Right lobe of liver (tissue), 6 donors: ENCODE measurements around the gene WWC2. TPM values are rescaled to one million over a fixed set of nuclear protein-coding genes. Genes with fewer than 3 reads are reported as not detected.

Experiments used
- ATAC-seq, 4 donors: fragments of 200-7000 bp; cut with Tn5 transposase; one replicate each; pipeline ENCODE4 v1.9.1; 2020; ENCODE audit warnings: mild to moderate bottlenecking in 4 of 4, moderate library complexity in 4 of 4
- DNase-seq, 3 donors: peaks; one replicate each; pipeline ENCODE4 v3.0.0-alpha.2; 2020
- H3K27ac ChIP-seq, 3 donors: fragments of 200-600 bp; one replicate each; pipeline ENCODE4 v1.8.0; 2022
- H3K27me3 ChIP-seq, 2 donors: fragments of 200-600 bp; one replicate each; pipeline ENCODE4 v1.8.0; 2022
- H3K36me3 ChIP-seq, 4 donors: fragments of 200-600 bp; sonication (generic) in 1 of 4; one replicate each; pipeline versions ENCODE4 v1.5.1 to v1.8.0; 2017 to 2022; ENCODE audit warnings: control low read depth in 1 of 4
- H3K4me1 ChIP-seq, 4 donors: fragments of 200-600 bp; sonication (generic) in 1 of 4; one replicate each; pipeline versions ENCODE4 v1.5.1 to v1.8.0; 2017 to 2022; ENCODE audit warnings: control low read depth in 1 of 4
- H3K4me3 ChIP-seq, 3 donors: fragments of 200-600 bp; one replicate each; pipeline ENCODE4 v1.8.0; 2022
- H3K9me3 ChIP-seq, 4 donors: fragments of 200-600 bp; sonication (generic) in 1 of 4; one replicate each; pipeline versions ENCODE4 v1.5.1 to v1.8.0; 2017 to 2022; ENCODE audit warnings: control low read depth in 1 of 4
- POLR2A ChIP-seq: fragments of 450-650 bp; IDR thresholded peaks from one replicate; pipeline ENCODE4 v1.6.1; 2017; ENCODE audit warnings: antibody characterized with exemption, mild to moderate bottlenecking
- WGBS: methylation state at CpG from one replicate; pipeline ENCODE4 v1.1.6; 2018; ENCODE audit warnings: low coverage, low lambda C conversion rate; ENCODE audit not compliant: insufficient coverage; ENCODE audit errors: missing lambda C conversion rate; 5-methylcytosine and 5-hydroxymethylcytosine counted together
- intact Hi-C, 2 donors: fragments of 100-400 bp; cut with DNase I; formaldehyde crosslinking; loops; one replicate each; pipeline versions ENCODE4 v1.11.2 to v1.14.1; 2022
- total RNA-seq, 6 experiments: library from RNA; depleted of rRNA in 2 of 6; stranded (reverse); fragments of >200 nt in 2 of 6; fragmentation: NEBNext Ultra II Directional in 3 of 6; extraction: Animal tissue kit (Norgen Biotek cat#: 25700) in 3 of 6; gene quantifications; one replicate each; pipeline versions ENCODE4 v1.1.0 to v1.2.4, GENCODE V29; 2016 to 2023
- TF ChIP-seq, protein P1 (sequence below), 4 donors: fragments of 200-600 bp in 3 of 4; fragments of 450-650 bp in 1 of 4; IDR thresholded peaks; one replicate each; pipeline versions ENCODE4 v1.5.1 to v1.8.0; 2016 to 2022; ENCODE audit warnings: antibody characterized with exemption in 4 of 4, mild to moderate bottlenecking in 2 of 4
- donor health status: DM: no; HTN: yes; CAD: no.
- donor health status: DM: no; HTN: no; CAD: no.
- donor health status: DM: no; HTN: no; CAD: no.
- donor health status: DM: no; HTN: yes; CAD: no.
- donor health status: DM: no; HTN: yes; CAD: no.

The WWC2 gene
- total RNA-seq, 6 experiments from 2014 or later = 19.5 to 48.9 (median 34.4) TPM

DNA sequence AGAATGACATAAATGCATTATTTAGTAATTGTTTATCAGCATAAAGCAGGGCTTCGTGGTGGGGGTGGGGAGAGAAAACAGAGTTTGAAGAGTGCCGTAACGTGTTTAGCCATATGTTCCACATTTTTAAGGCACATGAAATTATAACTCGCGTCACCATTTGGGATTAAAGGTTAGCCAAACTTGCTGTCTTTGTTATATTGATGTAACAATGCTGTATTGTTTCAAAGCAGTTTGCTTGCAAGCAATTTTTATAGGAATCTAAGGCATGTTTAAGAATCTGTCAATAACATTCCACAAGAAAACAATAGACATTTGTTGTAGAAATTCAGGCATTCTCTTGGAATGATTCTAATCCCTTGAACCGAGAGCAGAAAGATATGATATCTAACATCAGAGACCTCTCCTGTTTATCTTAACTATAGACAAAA, 142.7 kb downstream of the WWC2 start:
- no peak overlapping the region for H3K4me3 ChIP-seq

DNA sequence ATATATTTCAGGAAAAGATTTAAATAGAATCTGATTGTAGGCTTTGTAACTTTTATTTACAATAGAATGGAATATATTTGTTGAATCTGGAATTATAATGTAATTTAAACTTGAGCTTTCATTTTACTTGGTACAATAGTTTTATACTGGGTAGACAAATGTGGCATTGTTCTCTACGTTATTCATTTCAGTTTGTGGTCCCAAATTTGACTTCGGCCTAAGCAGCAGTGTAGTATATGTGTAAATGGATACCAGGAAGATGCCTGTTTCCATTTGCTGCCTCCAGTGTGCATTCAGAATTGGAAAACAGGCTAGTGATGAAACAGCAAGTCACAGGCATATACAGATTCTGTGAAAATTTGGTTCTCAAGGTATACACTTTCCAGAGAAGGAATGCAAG, 143.2 kb downstream of the WWC2 start:
- H3K9me3 ChIP-seq = no peaks in the 10 kb centered on the region
- no peaks in the 10 kb centered on the region for H3K27me3 ChIP-seq
- no peak for TF ChIP-seq POLR2A
- TF ChIP-seq, protein P1, sequence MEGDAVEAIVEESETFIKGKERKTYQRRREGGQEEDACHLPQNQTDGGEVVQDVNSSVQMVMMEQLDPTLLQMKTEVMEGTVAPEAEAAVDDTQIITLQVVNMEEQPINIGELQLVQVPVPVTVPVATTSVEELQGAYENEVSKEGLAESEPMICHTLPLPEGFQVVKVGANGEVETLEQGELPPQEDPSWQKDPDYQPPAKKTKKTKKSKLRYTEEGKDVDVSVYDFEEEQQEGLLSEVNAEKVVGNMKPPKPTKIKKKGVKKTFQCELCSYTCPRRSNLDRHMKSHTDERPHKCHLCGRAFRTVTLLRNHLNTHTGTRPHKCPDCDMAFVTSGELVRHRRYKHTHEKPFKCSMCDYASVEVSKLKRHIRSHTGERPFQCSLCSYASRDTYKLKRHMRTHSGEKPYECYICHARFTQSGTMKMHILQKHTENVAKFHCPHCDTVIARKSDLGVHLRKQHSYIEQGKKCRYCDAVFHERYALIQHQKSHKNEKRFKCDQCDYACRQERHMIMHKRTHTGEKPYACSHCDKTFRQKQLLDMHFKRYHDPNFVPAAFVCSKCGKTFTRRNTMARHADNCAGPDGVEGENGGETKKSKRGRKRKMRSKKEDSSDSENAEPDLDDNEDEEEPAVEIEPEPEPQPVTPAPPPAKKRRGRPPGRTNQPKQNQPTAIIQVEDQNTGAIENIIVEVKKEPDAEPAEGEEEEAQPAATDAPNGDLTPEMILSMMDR (IDR thresholded peaks at IDR 0.05) = no peak
- H3K36me3 ChIP-seq = peaks cover 0 to 7% (median 3%) of the 10 kb centered on the region in 4 donors
- 78% methylated on average over 2 of the region's 2 CpGs for WGBS
- no peak overlapping the region for H3K27ac ChIP-seq
- intact Hi-C loops = no loop called here
- H3K4me1 ChIP-seq = peaks cover 0 to 4% (median 0%) of the 10 kb centered on the region in 4 donors
- no peak overlapping the region for H3K4me3 ChIP-seq
- no peak for ATAC-seq
- DNase-seq = no peak

More for the DNA sequence above, 142.7 kb downstream of the WWC2 start:
- Histone ChIP-seq H3K9me3 (no peaks in the 10 kb centered on the region), H3K27ac (no peak overlapping the region), H3K4me1 (peaks cover 0 to 4% (median 0%) of the 10 kb centered on the region in 4 donors), H3K36me3 (peaks cover 0 to 7% (median 3%) of the 10 kb centered on the region in 4 donors), H3K27me3 (no peaks in the 10 kb centered on the region)
- TF ChIP-seq POLR2A = no peak
- TF ChIP-seq, protein P1 (IDR thresholded peaks at IDR 0.05) = no peak
- intact Hi-C loops = no loop called here
- 81% methylated on average over 6 of the region's 6 CpGs for WGBS
- DNase-seq = no peak
- ATAC-seq = no peak

DNA sequence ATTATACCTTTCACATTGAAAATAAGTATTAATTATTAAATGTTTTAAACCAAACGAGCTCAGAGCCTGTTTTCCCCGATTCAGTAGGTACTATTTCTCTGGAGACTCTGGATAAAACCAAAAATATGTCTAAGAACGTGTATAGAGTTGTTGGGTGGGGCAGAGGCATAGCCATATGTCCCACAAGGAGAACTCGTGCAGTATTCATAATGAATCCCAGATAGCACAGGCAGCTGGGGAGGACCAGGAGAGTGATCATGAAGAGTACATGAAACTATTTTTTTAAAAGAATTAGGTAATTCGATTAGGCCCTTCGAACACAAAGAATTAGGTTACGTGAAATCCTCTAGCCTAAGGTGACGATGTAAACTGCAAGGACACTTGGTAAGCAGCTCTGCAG, 145.0 kb downstream of the WWC2 start:
- intact Hi-C loops = no loop called here
- WGBS = 82% methylated on average over 8 of the region's 8 CpGs

DNA sequence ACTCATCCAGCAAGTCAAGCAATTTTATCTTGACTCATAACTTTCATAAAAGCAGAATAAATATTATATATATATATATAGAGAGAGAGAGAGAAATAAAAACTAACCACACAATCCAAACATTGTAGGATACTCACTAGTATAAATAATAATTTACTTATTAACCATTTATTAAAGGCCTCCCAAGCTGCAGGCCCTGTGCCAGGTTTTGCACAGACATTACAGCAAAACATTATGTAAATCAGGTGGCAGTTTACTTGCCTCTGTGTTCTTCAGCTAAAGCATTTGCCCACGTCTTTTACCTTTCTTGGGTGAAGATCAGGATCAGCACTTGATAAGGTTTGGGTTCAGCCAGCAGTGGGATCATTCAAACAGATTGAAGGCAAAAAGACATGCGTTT, 145.4 kb downstream of the WWC2 start:
- TF ChIP-seq, protein P1 (IDR thresholded peaks at IDR 0.05) = no peak
- no peak for TF ChIP-seq POLR2A
- Histone ChIP-seq H3K9me3 (no peaks in the 10 kb centered on the region), H3K36me3 (peaks cover 0 to 7% (median 3%) of the 10 kb centered on the region in 4 donors), H3K27ac (no peak overlapping the region), H3K4me1 (peaks cover 0 to 4% (median 0%) of the 10 kb centered on the region in 4 donors), H3K27me3 (no peaks in the 10 kb centered on the region), H3K4me3 (no peak overlapping the region)
- 71% methylated on average over 2 of the region's 2 CpGs for WGBS
- DNase-seq (no peak), ATAC-seq (no peak)
- intact Hi-C loops = no loop called here

More for the DNA sequence above, 145.0 kb downstream of the WWC2 start:
- TF ChIP-seq, protein P1 (IDR thresholded peaks at IDR 0.05) = no peak
- no peak for TF ChIP-seq POLR2A
- DNase-seq = no peak
- ATAC-seq = no peak
- H3K27ac ChIP-seq = no peak overlapping the region
- peaks cover 0 to 4% (median 0%) of the 10 kb centered on the region in 4 donors for H3K4me1 ChIP-seq
- peaks cover 0 to 7% (median 3%) of the 10 kb centered on the region in 4 donors for H3K36me3 ChIP-seq
- H3K4me3 ChIP-seq = no peak overlapping the region
- no peaks in the 10 kb centered on the region for H3K9me3 ChIP-seq
- no peaks in the 10 kb centered on the region for H3K27me3 ChIP-seq
